ENCODE results near the gene AGO1. TPM values are rescaled to one million over a fixed set of nuclear protein-coding genes. Genes with fewer than 3 reads are reported as not detected.

AGO1 gene
- total RNA-seq, 1 experiment from 2014 or later, result 36.2 TPM

GRCh38 chr1:35844826-35845225, 38.2 kb upstream of the AGO1 start:
- Histone ChIP-seq H3K79me2 (ENCODE audit: insufficient read depth, low read length) (no peaks in the 10 kb centered on the region), H3K4me2 (ENCODE audit: low read length) (no peak overlapping the region), H3K4me3 (replicated peaks in 1 of 2; ENCODE audit: low read depth in 1 of 2, low read length in 2 of 2) (no peak overlapping the region), H3K9me3 (ENCODE audit: control insufficient read depth in 1 of 2, insufficient read depth in 1 of 2, low read depth in 1 of 2, low read length in 2 of 2) (no peaks in the 10 kb centered on the region), H3K4me1 (ENCODE audit: control insufficient read depth in 1 of 2, insufficient read depth in 2 of 2, low read length in 2 of 2) (no peaks in the 10 kb centered on the region), H2AFZ (ENCODE audit: low read depth, low read length, poor library complexity, severe bottlenecking) (no peak overlapping the region), H3K9ac (ENCODE audit: low read length) (no peak overlapping the region), H4K20me1 (ENCODE audit: insufficient read depth) (no peaks in the 10 kb centered on the region), H3K27me3 (ENCODE audit: insufficient read depth, low read length) (no peaks in the 10 kb centered on the region), H3K27ac (ENCODE audit: low read depth, low read length) (no peak overlapping the region), H3K9me2 (ENCODE audit: insufficient read depth) (no peaks in the 10 kb centered on the region), H3K36me3 (ENCODE audit: control insufficient read depth in 1 of 2, insufficient read depth in 2 of 2, low read length in 2 of 2) (peaks cover 0 to 3% of the 10 kb centered on the region in 2 experiments; a peak in 1 of 4 replicates)
- intact Hi-C loops (cut with micrococcal nuclease), result no loop called here
- ATAC-seq (no peak), DNase-seq (ENCODE audit: low read depth, low spot score) (no peak)
- CTCF ChIA-PET, result no interaction called here
- TF ChIP-seq ZFX (IDR thresholded peaks at IDR 0.05) (no peak), POLR2AphosphoS5 (IDR thresholded peaks at IDR 0.05; ENCODE audit: low read depth, low read length) (no peak), SP1 (IDR thresholded peaks at IDR 0.05; ENCODE audit: low read depth) (no peak), ELF1 (IDR thresholded peaks at IDR 0.05; ENCODE audit: borderline replicate concordance, low read depth) (no peak), RAD21 (IDR thresholded peaks at IDR 0.05; ENCODE audit: low read depth) (no peak), EGR1 (IDR thresholded peaks at IDR 0.05; ENCODE audit: low read depth) (no peak), ATF3 (IDR thresholded peaks at IDR 0.05) (no peak), POLR2A (IDR thresholded peaks at IDR 0.05; ENCODE audit: borderline replicate concordance, extremely low read depth, insufficient read depth, insufficient read length) (no peak), FOSL1 (IDR thresholded peaks at IDR 0.05; ENCODE audit: low read depth) (no peak)
- TF ChIP-seq, protein P1, sequence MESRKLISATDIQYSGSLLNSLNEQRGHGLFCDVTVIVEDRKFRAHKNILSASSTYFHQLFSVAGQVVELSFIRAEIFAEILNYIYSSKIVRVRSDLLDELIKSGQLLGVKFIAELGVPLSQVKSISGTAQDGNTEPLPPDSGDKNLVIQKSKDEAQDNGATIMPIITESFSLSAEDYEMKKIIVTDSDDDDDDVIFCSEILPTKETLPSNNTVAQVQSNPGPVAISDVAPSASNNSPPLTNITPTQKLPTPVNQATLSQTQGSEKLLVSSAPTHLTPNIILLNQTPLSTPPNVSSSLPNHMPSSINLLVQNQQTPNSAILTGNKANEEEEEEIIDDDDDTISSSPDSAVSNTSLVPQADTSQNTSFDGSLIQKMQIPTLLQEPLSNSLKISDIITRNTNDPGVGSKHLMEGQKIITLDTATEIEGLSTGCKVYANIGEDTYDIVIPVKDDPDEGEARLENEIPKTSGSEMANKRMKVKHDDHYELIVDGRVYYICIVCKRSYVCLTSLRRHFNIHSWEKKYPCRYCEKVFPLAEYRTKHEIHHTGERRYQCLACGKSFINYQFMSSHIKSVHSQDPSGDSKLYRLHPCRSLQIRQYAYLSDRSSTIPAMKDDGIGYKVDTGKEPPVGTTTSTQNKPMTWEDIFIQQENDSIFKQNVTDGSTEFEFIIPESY (IDR thresholded peaks at IDR 0.05; ENCODE audit: extremely low read depth, insufficient replicate concordance, low read length), result no peak
- POLR2A ChIA-PET, result no interaction called here
- no TSS peak for BruUV-seq (replicated peaks)
- RAD21 ChIA-PET (ENCODE audit: low non-redundant PET in 1 of 2, low total read pairs in 2 of 2, uncharacterized antibody in 2 of 2, unreplicated experiment in 2 of 2), result no interaction called here

- Histone ChIP-seq H2AFZ (ENCODE audit: low read depth, low read length, poor library complexity, severe bottlenecking) (no peak overlapping the region), H3K27ac (ENCODE audit: low read depth, low read length) (no peak overlapping the region), H3K9me2 (ENCODE audit: insufficient read depth) (no peaks in the 10 kb centered on the region), H3K79me2 (ENCODE audit: insufficient read depth, low read length) (no peaks in the 10 kb centered on the region), H3K27me3 (ENCODE audit: insufficient read depth, low read length) (no peaks in the 10 kb centered on the region), H3K9me3 (ENCODE audit: control insufficient read depth in 1 of 2, insufficient read depth in 1 of 2, low read depth in 1 of 2, low read length in 2 of 2) (no peaks in the 10 kb centered on the region), H3K4me3 (replicated peaks in 1 of 2; ENCODE audit: low read depth in 1 of 2, low read length in 2 of 2) (no peak overlapping the region), H3K36me3 (ENCODE audit: control insufficient read depth in 1 of 2, insufficient read depth in 2 of 2, low read length in 2 of 2) (peaks cover 0 to 3% of the 10 kb centered on the region in 2 experiments; a peak in 1 of 4 replicates), H4K20me1 (ENCODE audit: insufficient read depth) (no peaks in the 10 kb centered on the region), H3K9ac (ENCODE audit: low read length) (no peak overlapping the region), H3K4me2 (ENCODE audit: low read length) (no peak overlapping the region), H3K4me1 (ENCODE audit: control insufficient read depth in 1 of 2, insufficient read depth in 2 of 2, low read length in 2 of 2) (no peaks in the 10 kb centered on the region)
- no peak for TF ChIP-seq ATF3 (IDR thresholded peaks at IDR 0.05)
- no peak for TF ChIP-seq SRF (IDR thresholded peaks at IDR 0.05; ENCODE audit: low read depth)
- no peak for TF ChIP-seq POLR2A (IDR thresholded peaks at IDR 0.05; ENCODE audit: borderline replicate concordance, extremely low read depth, insufficient read depth, insufficient read length)
- no peak for TF ChIP-seq CBX3 (IDR thresholded peaks at IDR 0.05; ENCODE audit: low read depth)
- TF ChIP-seq EZH2 (IDR thresholded peaks at IDR 0.05), result no peak
- TF ChIP-seq SIN3A (IDR thresholded peaks at IDR 0.05; ENCODE audit: low read depth), result no peak
- TF ChIP-seq SP1 (IDR thresholded peaks at IDR 0.05; ENCODE audit: low read depth), result no peak
- TF ChIP-seq, protein P2, sequence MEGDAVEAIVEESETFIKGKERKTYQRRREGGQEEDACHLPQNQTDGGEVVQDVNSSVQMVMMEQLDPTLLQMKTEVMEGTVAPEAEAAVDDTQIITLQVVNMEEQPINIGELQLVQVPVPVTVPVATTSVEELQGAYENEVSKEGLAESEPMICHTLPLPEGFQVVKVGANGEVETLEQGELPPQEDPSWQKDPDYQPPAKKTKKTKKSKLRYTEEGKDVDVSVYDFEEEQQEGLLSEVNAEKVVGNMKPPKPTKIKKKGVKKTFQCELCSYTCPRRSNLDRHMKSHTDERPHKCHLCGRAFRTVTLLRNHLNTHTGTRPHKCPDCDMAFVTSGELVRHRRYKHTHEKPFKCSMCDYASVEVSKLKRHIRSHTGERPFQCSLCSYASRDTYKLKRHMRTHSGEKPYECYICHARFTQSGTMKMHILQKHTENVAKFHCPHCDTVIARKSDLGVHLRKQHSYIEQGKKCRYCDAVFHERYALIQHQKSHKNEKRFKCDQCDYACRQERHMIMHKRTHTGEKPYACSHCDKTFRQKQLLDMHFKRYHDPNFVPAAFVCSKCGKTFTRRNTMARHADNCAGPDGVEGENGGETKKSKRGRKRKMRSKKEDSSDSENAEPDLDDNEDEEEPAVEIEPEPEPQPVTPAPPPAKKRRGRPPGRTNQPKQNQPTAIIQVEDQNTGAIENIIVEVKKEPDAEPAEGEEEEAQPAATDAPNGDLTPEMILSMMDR (IDR thresholded peaks at IDR 0.05 in 2 of 3, conservative IDR thresholded peaks at IDR 0.05 in 1 of 3; ENCODE audit: borderline replicate concordance in 1 of 3, insufficient read depth in 1 of 3, low read depth in 2 of 3, low read length in 2 of 3), result no peak
- intact Hi-C loops (cut with micrococcal nuclease), result no loop called here
- ChIA-PET CTCF (no interaction called here), RAD21 (ENCODE audit: low non-redundant PET in 1 of 2, low total read pairs in 2 of 2, uncharacterized antibody in 2 of 2, unreplicated experiment in 2 of 2) (no interaction called here), POLR2A (no interaction called here)
- DNase-seq (ENCODE audit: low read depth, low spot score) (no peak), ATAC-seq (no peak)
- no TSS peak for BruUV-seq (replicated peaks)
These were observed 37.2 kb upstream of the AGO1 start for GRCh38 chr1:35845766-35846165.

Measured in HCT116 (cell line).